Measurements from ENCODE around the gene SGCE.

The SGCE gene

GRCh38 chr7:94565247-94565894, 90.6 kb downstream of the SGCE start:
- no peak for DNase-seq (ENCODE audit: low read depth)

- no peak for DNase-seq (ENCODE audit: low read depth)
Measured at GRCh38 chr7:94562525-94562924, 93.4 kb downstream of the SGCE start.

- no peak for DNase-seq (ENCODE audit: low read depth)
Measured at GRCh38 chr7:94561841-94562514, 94.0 kb downstream of the SGCE start.

GRCh38 chr7:94559972-94560371, 96.0 kb downstream of the SGCE start:
- DNase-seq (ENCODE audit: low read depth): no peak

DNA sequence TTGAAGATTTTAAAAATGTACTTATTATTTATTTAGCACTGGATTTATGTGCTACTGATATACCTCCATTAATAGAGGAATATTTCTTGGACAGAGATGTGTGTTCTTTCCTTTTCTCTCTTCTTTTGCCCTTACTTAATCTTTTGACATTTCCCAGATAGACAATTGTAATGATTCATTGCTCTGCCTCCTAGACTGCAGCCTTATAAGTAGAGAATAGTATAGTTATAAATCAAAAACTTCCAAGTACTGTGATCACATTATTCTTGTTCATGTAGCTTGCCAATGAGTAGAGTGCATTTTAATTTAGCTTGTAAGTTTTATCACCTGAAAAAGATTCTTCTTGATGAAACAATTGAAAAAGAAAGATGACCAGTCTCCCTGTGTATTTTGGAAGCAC, 98.7 kb downstream of the SGCE start:
- DNase-seq (ENCODE audit: low read depth): no peak

- no peak for DNase-seq (ENCODE audit: low read depth)
Measured at GRCh38 chr7:94556028-94556427, 99.9 kb downstream of the SGCE start.

DNA sequence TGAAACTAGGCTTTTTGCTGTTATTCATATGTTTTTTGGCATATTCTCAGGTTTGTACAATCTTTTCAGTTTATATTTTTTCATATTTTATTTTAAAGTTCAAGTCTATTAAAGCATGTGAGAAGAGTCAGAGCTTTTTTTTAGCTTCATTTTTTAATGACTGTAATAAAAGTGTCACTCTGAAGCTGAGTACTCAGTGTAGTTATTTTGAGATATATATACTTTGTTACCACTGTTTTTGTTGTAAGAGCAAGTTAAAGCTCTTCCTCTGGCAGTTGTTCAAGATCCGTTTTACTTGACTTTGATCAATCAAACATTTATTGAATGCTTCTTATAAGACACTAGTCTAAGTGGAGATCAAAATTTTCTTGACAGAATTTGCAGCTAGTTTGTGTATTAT, 108.8 kb downstream of the SGCE start:
- DNase-seq (ENCODE audit: low read depth): no peak

GRCh38 chr7:94540428-94540827, 115.5 kb downstream of the SGCE start:
- DNase-seq (ENCODE audit: low read depth): no peak
